HT-29 (cell line): ENCODE measurements around the gene LCOR. TPM values are rescaled to one million over a fixed set of nuclear protein-coding genes. Genes with fewer than 3 reads are reported as not detected.
A peak's percentile ranks its signal among the peaks of the same experiment; 100 is the strongest.
"Not testable (repeated sequence)": the region's sequence is repeated elsewhere in the genome, so short reads cannot be mapped to it uniquely, and the experiment has no call there.

ENCODE experiments used
- DNase-seq: peaks from one replicate; pipeline ENCODE4 v3.0.0-alpha.2; 2015; ENCODE audit warnings: low spot score
- total RNA-seq: library from RNA; depleted of rRNA; stranded (reverse); fragments of >200 nt; shearing (Covaris generic); gene quantifications from 2 replicates; pipeline ENCODE4 v1.2.3, GENCODE V29; 2014; rRNA removed

Gene LCOR
- 20.2 and 25.3 TPM in 2 replicates for total RNA-seq

DNA sequence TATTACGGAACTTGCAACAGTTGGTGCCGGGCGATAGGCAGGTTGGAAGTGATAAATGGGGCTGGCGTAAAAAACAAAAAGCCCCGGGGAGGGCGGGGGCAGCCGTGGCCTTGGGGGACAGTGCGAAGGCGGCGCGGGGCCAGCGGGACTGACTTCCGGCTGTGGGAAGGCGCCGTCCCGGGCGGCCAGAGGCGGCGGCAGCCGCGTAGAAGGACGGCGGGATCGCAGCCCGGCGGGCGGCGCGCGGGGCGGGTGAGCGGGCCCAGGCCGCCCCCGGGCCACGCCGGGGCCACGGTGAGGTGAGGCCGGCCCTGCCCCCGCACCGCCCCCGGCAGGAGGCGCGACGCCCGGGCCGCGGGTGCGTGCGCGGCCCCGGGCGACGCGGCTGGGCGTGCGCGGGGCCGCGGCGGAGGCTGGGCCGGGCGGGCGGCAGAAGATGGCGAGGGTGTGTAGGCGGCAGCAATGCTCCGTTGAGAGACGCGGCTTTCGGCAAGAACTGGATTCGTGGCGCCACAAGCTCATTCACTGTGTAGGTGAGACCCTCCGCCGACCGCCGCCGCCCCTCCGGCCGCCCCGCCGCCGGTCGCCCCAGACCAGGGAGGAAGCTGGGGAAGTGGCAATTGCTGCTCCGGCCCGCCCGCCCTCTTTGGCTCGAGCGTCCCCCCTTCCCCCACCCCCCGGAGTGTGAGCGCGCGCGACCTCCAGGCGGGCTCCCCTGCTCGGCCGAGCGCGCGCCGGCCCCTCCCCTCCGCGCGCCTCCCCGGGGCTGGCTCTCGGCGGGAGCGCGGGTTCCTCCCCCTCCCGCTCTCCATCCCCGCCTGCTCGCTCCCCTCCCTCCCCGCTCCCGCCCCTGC is at the start of gene LCOR:
Gene LCOR, plus strand, starts transcription at position 432 of the 854 bp plus-strand sequence. CDS start 116,760 bp downstream, outside the sequence.
- DNase-seq = peak; percentile 86

GRCh38 chr10:96784253-96784652 is 47.8 kb upstream of the LCOR start:
- DNase-seq = no peak

GRCh38 chr10:96789571-96790108 is 42.5 kb upstream of the LCOR start:
- DNase-seq = no peak

DNA sequence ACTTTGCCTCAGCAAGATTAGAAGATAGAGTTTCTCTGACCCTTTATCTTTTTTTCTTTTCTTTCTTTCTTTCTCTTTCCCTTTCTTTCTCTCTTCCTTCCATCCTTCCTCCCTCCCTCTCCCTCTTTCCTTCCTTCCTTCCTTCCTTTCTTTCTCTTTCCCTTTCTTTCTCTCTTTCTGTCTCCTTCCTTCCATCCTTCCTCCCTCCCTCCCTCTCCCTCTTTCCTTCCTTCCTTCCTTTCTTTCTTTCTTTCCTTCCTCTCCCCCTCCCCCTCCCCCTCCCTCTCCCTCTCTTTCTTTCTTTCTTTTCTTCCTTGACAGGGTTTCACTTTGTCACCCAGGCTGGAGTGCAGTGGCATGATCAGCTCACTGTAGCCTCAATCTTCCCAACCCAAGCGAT is 40.2 kb upstream of the LCOR start:
- no peak for DNase-seq

DNA sequence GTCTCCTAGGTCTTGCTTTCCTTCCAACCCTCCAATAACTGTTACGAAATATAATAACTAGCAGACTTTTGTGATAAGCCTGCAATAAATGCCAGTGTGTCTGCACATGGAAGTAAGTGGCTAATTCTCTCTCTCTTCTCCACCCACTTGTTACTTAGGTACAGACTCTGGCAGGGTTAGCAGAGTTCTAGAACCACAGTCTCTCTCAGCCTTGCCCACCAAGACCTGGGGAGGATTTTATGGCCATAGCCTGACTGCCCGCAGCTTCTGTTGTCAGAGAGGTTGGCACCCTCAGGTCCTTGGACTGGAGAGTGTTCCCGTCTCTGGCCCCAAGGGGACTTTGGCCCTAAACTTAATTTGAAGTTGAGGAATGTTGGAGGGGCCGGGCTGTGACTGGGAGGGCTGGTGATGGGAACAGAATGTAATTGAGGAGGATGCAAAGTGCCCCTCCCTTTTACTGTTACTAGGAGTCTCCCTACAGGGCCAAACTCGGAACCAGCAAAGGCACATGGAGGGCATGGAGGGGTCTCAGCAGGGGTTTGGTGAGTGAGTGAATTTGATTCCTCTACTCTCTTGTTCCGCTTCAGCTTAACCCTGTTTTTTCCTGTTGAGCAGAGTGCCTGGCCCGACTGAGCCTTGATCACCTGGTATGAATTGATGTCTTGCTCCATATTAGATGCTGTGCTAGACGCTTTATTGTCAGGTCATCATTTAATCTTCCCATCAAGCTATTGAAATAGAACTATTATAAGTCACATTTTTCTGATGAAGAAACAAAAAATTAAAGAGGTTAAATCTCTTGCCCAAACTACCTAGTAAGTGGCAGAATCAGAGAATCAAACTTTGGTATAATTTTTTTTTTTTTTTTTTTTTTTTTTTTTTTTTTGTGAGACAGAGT is 37.0 kb upstream of the LCOR start:
- DNase-seq = no peak

- DNase-seq = no peak
Measured at GRCh38 chr10:96797485-96797884, 34.6 kb upstream of the LCOR start.

GRCh38 chr10:96803288-96803664 is 28.8 kb upstream of the LCOR start:
- DNase-seq = no peak

DNA sequence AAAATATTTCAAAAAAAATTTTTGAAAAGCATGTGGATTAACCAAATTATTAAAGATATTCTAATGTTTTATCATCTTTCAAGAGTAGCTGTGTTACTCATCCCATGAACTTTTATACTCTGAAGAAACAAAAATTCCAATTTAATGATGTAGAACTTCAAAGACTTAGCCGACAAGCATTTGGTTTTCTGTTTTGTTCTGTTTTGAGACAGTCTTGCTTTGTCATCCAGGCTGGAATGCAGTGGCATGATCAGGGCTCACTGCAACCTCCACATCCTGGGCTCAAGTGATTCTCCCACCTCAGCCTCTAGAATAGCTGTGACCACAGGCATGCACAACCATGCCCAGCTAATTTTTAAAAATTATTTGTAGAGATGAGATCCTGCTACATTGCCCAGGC is 17.8 kb upstream of the LCOR start:
- no peak for DNase-seq

GRCh38 chr10:96818971-96819370 is 13.1 kb upstream of the LCOR start:
- DNase-seq = not testable (repeated sequence)

GRCh38 chr10:96820765-96821164 is 11.3 kb upstream of the LCOR start:
- no peak for DNase-seq

DNA sequence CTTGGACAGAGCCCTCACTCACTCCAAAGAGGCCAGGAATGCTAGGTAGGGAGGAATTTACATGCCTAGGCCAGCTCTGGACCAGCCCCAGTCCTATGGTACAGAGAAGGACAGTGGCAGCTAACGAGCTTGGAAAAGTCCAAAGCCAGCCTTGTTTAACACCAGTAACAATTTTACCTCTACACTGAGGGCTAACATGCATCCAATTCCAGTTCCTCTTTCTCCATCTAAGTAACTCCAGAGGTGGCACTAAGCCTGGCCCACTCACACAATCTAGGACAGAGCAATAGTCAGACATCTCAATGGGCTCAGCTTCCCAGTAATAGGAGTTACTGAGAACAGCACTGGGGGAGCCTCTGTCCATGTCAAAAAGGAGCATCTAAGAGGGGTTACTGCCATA is 5.7 kb upstream of the LCOR start:
- DNase-seq = no peak

GRCh38 chr10:96828609-96829008 is 3.5 kb upstream of the LCOR start:
- DNase-seq = no peak

DNA sequence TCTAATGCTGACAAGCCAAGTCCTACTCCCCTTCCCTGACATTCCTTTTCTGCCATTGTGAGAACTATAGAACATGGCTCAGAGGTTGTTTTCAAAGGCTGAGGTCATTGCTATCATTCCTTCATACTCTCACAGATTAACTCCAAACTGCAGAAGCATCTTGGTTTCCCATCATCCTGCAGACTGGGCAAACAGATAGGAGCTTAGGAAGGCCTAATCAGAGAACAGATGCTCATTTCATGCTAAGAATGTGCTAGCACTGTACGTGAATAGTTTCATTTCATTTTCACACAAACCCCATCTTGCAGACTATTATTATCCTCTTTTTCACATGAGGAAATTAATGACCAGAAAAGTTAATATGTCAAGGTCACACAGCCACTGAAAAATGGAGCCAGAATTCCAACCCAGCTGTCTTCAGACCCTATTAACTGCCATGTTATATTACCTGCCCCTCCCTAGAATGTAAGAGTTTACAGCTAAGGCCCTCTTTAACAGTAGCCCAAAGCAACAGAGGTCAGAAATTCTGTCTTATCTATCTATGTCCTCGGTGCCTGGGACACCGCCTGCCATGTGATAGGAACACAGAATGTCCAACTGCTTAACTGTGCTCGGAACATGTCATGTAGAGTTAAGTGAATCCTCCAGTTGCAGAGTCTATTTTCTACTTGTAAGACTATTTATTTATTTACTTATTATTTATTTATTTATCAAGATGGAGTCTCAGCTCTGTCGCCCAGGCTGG is 2.9 kb upstream of the LCOR start:
- no peak for DNase-seq

DNA sequence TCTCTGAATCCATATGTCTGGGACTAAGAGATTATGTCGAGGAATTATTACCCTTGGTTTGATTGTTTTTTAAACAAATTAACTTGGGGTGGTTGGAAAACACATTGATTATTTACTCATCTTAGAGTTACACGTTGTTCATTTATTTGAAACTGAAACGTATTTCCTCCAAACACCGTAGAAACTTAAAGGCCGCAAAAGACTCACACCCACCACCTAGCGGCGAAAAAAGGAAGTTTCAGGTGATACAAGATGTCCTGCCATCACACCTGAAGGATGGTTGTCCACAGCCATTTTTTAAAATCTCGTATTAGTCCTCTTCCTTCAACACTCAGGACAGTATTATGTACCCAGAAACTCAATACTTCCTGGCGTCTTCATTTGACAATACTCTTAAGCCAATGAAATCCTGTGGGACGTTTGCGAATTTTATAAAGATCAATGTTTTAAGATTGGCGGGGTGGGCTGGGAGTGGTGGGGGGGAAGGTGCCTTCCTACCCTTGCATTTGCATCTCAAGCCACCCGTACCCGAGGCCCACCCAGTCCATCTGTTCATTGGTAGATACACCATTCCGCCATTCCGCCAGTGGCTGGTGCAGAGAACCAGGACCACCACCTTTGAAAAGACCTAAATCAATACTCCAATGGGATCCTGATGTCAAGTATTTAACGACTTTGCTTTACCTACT is 1.4 kb upstream of the LCOR start:
- peak; percentile 93 for DNase-seq

DNA sequence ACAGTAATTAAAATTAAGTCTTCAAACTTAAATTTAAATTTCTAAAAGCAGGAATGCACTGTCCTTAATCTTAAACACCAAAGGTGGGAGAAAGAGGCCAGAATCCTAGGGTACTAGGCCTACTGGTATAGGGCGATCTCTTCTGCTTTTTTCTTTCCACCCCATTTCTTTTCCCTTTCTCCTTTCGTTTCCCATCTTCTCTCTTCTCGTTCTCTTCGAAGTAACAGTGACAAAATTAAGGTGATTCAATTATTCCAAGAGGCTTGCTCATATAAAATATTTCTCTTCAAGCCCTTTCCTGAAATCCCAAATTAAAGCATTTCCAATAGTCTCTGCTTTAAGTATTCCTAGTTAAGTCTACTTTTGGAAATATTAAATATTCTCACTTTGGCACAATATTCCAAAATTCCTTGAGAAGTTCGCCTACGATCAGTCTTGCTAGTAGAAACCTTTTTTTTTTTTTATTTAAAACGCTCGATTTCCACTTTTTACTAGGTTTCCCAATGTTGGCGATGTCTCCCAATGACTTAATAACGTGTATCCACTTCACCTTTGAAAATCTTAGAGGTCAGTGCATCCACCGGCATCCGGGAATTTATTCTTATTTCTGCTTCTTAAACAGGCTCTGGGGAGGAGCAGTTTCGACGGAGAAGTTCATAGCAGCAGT is 765 bp upstream of the LCOR start:
- DNase-seq = no peak

GRCh38 chr10:96832721-96833219 is 672 bp downstream of the LCOR start:
- DNase-seq = peak; percentile 71

DNA sequence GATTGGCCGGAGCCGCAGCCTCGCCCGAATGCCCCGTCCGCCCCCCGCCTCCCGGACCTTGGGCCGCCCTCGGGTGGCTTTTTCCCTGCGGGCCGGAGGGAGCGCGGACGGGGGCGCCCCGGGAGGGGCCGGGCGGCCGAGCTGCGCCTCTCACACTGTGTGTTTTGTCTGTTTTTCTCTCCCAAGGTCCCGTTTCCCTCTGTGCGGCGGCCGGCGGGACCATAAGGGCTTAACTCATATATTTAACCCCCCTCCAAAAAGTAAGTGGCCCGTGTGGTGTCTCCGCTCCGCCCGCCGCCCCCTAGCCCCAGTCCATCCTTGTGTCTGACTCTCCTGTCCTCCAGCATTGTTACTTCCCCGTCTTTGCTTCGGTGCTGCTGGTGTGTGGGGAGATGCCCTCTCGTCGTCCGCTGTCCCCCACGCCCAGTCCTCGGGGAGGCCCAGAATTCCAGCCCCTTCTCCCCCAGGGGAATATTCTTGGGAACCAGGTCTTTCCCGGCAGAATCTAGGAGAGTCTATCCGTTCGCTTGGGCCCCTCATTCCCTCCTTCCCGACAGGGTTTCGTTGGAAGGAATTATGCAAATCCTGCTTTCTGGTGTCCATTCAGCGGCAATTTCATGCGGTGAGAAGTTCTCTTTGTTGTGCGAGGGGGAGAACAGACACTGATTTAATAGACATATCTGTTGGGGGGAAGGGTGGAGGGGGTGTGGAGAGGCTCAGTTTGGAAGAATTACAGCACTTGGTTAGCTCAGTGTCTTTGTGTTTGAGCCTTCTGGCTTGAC is 1.3 kb downstream of the LCOR start:
- DNase-seq = peak; percentile 48

DNA sequence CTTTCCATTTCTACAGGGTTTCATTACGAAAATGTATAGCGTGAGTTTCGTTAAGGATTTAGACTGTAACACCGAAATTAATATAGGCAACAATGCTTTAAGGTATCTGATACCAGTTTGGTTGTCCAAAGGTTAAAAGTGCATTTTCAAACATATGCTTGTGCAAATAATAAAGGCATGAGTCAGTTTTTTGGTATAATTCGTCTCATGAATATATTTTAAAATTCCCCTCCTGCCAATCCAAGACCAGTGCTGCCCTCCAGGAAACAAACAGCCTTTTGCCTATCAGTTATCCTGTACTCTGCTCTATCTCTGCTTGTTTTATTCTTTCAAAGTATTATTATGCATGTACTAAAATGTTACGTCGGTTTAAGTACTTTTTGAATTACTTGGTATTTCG is 2.0 kb downstream of the LCOR start:
- no peak for DNase-seq

- DNase-seq = no peak
Measured at GRCh38 chr10:96835899-96836298, 3.8 kb downstream of the LCOR start.
